Small intestine (tissue), 7 donors: ENCODE results near the gene FAF1. TPM values are rescaled to one million over a fixed set of nuclear protein-coding genes. Genes with fewer than 3 reads are reported as not detected.
A peak's percentile ranks its signal among the peaks of the same experiment; 100 is the strongest.
"Not testable (repeated sequence)": the region's sequence is repeated elsewhere in the genome, so short reads cannot be mapped to it uniquely, and the experiment has no call there.

Experiments
- DNase-seq, 2 donors: peaks; one replicate each; pipeline versions ENCODE4 v3.0.0 to v3.0.0-alpha.2; 2013
- FAIRE-seq: peaks from 2 replicates; lab custom pipeline; 2012; peaks lifted over from hg19 to GRCh38; lab: Jason Lieb, UNC
- H3K27ac ChIP-seq, 3 donors: one replicate each; pipeline ENCODE4 v1.5.1; 2013; ENCODE audit warnings: low read length in 2 of 3, mild to moderate bottlenecking in 2 of 3, control low read depth in 1 of 3, inconsistent platforms in 1 of 3, low read depth in 1 of 3, moderate library complexity in 1 of 3
- H3K27me3 ChIP-seq, 3 donors: one replicate each; pipeline ENCODE4 v1.6.1; 2013; ENCODE audit warnings: low read length in 3 of 3, inconsistent platforms in 1 of 3; ENCODE audit not compliant: control insufficient read depth in 3 of 3, insufficient read depth in 3 of 3
- H3K36me3 ChIP-seq, 3 donors: one replicate each; pipeline ENCODE4 v1.6.1; 2013; ENCODE audit warnings: low read length in 3 of 3, inconsistent platforms in 1 of 3, low read depth in 1 of 3, mild to moderate bottlenecking in 1 of 3, moderate library complexity in 1 of 3; ENCODE audit not compliant: control insufficient read depth in 3 of 3, insufficient read depth in 2 of 3
- H3K4me1 ChIP-seq, 3 donors: one replicate each; pipeline ENCODE4 v1.6.1; 2013; ENCODE audit warnings: low read length in 2 of 3, inconsistent platforms in 1 of 3, low read depth in 1 of 3, mild to moderate bottlenecking in 1 of 3, moderate library complexity in 1 of 3; ENCODE audit not compliant: control insufficient read depth in 3 of 3, insufficient read depth in 2 of 3
- H3K4me3 ChIP-seq, 3 donors: one replicate each; pipeline ENCODE4 v1.5.1; 2013; ENCODE audit warnings: low read length in 3 of 3, control low read depth in 1 of 3, inconsistent platforms in 1 of 3, low read depth in 1 of 3, mild to moderate bottlenecking in 1 of 3, moderate library complexity in 1 of 3
- H3K9me3 ChIP-seq, 2 donors: one replicate each; pipeline ENCODE4 v1.6.1; 2013; ENCODE audit warnings: low read depth in 1 of 2, low read length in 1 of 2; ENCODE audit not compliant: control insufficient read depth in 2 of 2, insufficient read depth in 1 of 2
- WGBS, 3 donors: extraction: QIAGEN DNeasy Blood & Tissue Kit; methylation state at CpG; one replicate each; pipeline ENCODE4 v1.1.7; 2013; 5-methylcytosine and 5-hydroxymethylcytosine counted together
- polyA plus RNA-seq, 4 donors: library from polyadenylated mRNA; stranded (reverse) in 3 of 4; unstranded in 1 of 4; fragments of 200-250 nt in 3 of 4; fragments of 120-200 nt in 1 of 4; gene quantifications; one replicate each; pipeline versions ENCODE4 v1.2.1 to v1.2.3, GENCODE V29; 2013
- donor health status: healthy with polysubstance abuse.
- donor health status: control.
- donor health status: control.
- donor health status: Bipolar disorder and iron deficiency.
- donor health status: healthy.

FAF1 gene
- polyA plus RNA-seq, 4 donors, result 19.5 to 46.3 (median 32.5) TPM

GRCh38 chr1:50531601-50532000, 428.5 kb downstream of the FAF1 start:
- no peak overlapping the region for H3K4me3 ChIP-seq
- no peak overlapping the region for H3K27ac ChIP-seq
- no peaks in the 10 kb centered on the region for H3K4me1 ChIP-seq
- FAIRE-seq (no peak), DNase-seq (no peak)
- 88 to 97% (median 89%) methylated on average over 1 of the region's 1 CpG for WGBS, 3 donors
- no peaks in the 10 kb centered on the region for H3K9me3 ChIP-seq
- H3K36me3 ChIP-seq, result peaks cover 0 to 9% (median 0%) of the 10 kb centered on the region in 3 donors
- H3K27me3 ChIP-seq, result no peaks in the 10 kb centered on the region

DNA sequence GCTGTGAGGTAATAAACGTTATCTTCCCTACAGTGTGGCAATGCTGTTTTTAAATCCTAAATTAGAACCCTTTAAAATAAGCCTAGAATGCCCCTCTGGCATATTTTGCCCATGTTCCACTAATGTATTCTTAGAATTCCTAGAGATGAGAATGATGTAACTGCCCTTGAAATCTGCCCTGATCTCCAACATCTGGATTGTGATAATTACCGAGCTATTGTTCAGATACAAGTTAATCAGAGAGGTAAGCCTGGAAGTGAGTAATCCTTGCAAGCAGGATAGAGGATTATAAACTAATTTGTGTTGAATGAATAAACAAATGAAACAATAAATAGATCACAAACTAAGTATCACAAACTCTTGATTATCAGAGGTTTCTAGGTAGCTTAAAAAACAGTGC, 429.0 kb downstream of the FAF1 start:
- DNase-seq (no peak), FAIRE-seq (no peak)
- H3K9me3 ChIP-seq, result no peaks in the 10 kb centered on the region
- no peak overlapping the region for H3K27ac ChIP-seq
- H3K4me1 ChIP-seq, result no peaks in the 10 kb centered on the region
- no peaks in the 10 kb centered on the region for H3K27me3 ChIP-seq
- WGBS, 3 donors, result 73 to 90% (median 80%) methylated on average over 2 of the region's 2 CpGs
- H3K36me3 ChIP-seq, result peaks cover 0 to 13% (median 1%) of the 10 kb centered on the region in 3 donors
- no peak overlapping the region for H3K4me3 ChIP-seq

DNA sequence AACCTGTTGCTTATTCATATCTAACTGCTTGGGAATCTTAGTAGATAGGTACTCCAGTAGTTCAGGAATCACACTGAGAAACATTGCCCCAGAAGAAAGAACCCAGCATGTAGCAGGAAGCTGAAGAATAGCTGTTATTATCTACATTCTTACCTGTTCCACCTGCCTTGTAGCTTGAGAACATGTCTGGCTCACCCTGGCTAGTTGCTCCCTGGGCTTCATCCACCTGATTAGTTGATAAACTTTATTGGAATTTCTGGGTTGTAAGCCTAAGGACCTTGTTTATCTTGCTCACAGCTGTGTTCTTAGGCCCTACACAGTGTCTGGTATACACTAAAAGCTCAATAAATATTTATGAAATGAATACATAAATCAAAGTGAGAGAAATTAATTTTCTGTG, 430.6 kb downstream of the FAF1 start:
- DNase-seq, result peak in 1 of 2 donors; percentile 7
- H3K9me3 ChIP-seq, result no peaks in the 10 kb centered on the region
- peaks cover 0 to 14% (median 2%) of the 10 kb centered on the region in 3 donors for H3K36me3 ChIP-seq
- H3K27me3 ChIP-seq, result no peaks in the 10 kb centered on the region
- FAIRE-seq, result no peak
- H3K4me3 ChIP-seq, result no peak overlapping the region
- H3K27ac ChIP-seq, result no peak overlapping the region
- H3K4me1 ChIP-seq, result no peaks in the 10 kb centered on the region

GRCh38 chr1:50527987-50528320, 432.1 kb downstream of the FAF1 start:
- DNase-seq, H3K4me3 ChIP-seq, H3K27ac ChIP-seq, H3K9me3 ChIP-seq, FAIRE-seq, H3K27me3 ChIP-seq, H3K4me1 ChIP-seq: not testable (repeated sequence)
- H3K36me3 ChIP-seq, result peaks cover 0 to 11% (median 2%) of the 10 kb centered on the region in 3 donors
- 92 to 98% (median 95%) methylated on average over 3 of the region's 3 CpGs for WGBS, 3 donors

GRCh38 chr1:50527249-50527986, 432.6 kb downstream of the FAF1 start:
- DNase-seq (peak; percentile 3 to 69), FAIRE-seq (no peak)
- Histone ChIP-seq H3K9me3 (no peaks in the 10 kb centered on the region), H3K27ac (no peak overlapping the region), H3K4me1 (no peaks in the 10 kb centered on the region), H3K4me3 (no peak overlapping the region), H3K36me3 (peaks cover 0 to 11% (median 2%) of the 10 kb centered on the region in 3 donors), H3K27me3 (no peaks in the 10 kb centered on the region)
- 27 to 72% (median 54%) methylated on average over 3 of the region's 3 CpGs for WGBS, 3 donors

DNA sequence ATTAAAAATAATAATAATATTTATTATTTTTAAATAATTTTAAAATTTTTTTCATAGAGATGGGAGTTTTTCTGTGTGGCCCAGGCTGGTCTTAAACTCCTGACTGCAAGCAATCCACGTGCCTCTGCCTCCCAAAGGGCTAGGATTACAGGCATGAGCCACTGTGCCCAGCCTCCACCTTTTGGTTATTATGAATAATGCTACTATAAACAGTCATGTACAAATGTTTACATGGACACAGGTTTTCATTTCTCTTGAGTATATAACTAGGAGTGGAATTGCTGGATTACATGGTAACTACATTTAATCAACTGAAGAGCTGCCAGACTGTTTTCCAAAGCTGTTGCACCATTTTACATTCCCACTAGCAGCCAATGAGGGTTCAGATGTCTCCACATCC, 433.6 kb downstream of the FAF1 start:
- DNase-seq (no peak), FAIRE-seq (no peak)
- no peaks in the 10 kb centered on the region for H3K27me3 ChIP-seq
- H3K36me3 ChIP-seq, result peaks cover 0 to 11% (median 2%) of the 10 kb centered on the region in 3 donors
- WGBS, 3 donors, result 89 to 100% (median 97%) methylated on average over 1 of the region's 1 CpG
- H3K9me3 ChIP-seq, result no peaks in the 10 kb centered on the region
- no peak overlapping the region for H3K27ac ChIP-seq
- no peaks in the 10 kb centered on the region for H3K4me1 ChIP-seq
- no peak overlapping the region for H3K4me3 ChIP-seq

GRCh38 chr1:50523548-50523947, 436.5 kb downstream of the FAF1 start:
- Histone ChIP-seq H3K36me3 (peaks cover 0 to 13% (median 2%) of the 10 kb centered on the region in 3 donors), H3K4me3 (no peak overlapping the region), H3K27me3 (no peaks in the 10 kb centered on the region), H3K9me3 (no peaks in the 10 kb centered on the region), H3K4me1 (no peaks in the 10 kb centered on the region), H3K27ac (no peak overlapping the region)
- no peak for DNase-seq
- no peak for FAIRE-seq
- 98 to 99% (median 98%) methylated on average over 3 of the region's 3 CpGs for WGBS, 3 donors

GRCh38 chr1:50522691-50523342, 437.2 kb downstream of the FAF1 start:
- Histone ChIP-seq H3K4me3 (no peak overlapping the region), H3K4me1 (no peaks in the 10 kb centered on the region), H3K27me3 (no peaks in the 10 kb centered on the region), H3K27ac (no peak overlapping the region), H3K9me3 (no peaks in the 10 kb centered on the region), H3K36me3 (peaks cover 0 to 13% (median 2%) of the 10 kb centered on the region in 3 donors)
- no peak for FAIRE-seq
- DNase-seq, result no peak
- 95 to 97% (median 95%) methylated on average over 1 of the region's 1 CpG for WGBS, 3 donors
